Measurements from ENCODE around the gene ATG2B. TPM values are rescaled to one million over a fixed set of nuclear protein-coding genes. Genes with fewer than 3 reads are reported as not detected.

Gene ATG2B
- total and polyA plus RNA-seq, 2 donors (not counting 1 experiment from before 2014, with no cell fraction given), result 8.1 to 39.6 TPM

- Histone ChIP-seq H3K4me1 (ENCODE audit: control insufficient read depth in 2 of 2, insufficient read depth in 2 of 2, low read length in 2 of 2) (no peaks in the 10 kb centered on the region), H3K36me3 (replicated peaks in 1 of 2; ENCODE audit: control extremely low read depth in 1 of 2, control insufficient read depth in 1 of 2, extremely low read depth in 1 of 2, insufficient read depth in 2 of 2, low read length in 1 of 2) (peaks cover 1 to 13% of the 10 kb centered on the region in 2 experiments), H2AFZ (ENCODE audit: insufficient read depth, low read depth, low read length, poor library complexity, severe bottlenecking) (no peak overlapping the region), H3K9me3 (ENCODE audit: control extremely low read depth in 1 of 3, control insufficient read depth in 2 of 3, insufficient read depth in 1 of 3, low read length in 2 of 3) (no peaks in the 10 kb centered on the region), H3K27ac (ENCODE audit: low read length in 2 of 2) (no peak overlapping the region), H3K27me3 (replicated peaks in 1 of 4; ENCODE audit: control extremely low read depth in 1 of 4, control insufficient read depth in 3 of 4, insufficient read depth in 4 of 4, low read length in 3 of 4) (no peaks in the 10 kb centered on the region), H3K79me2 (ENCODE audit: control insufficient read depth, insufficient read depth, low read length) (peaks cover 3% of the 10 kb centered on the region), H3K4me3 (ENCODE audit: control extremely low read depth in 1 of 5, extremely low read depth in 1 of 5, insufficient read depth in 1 of 5, low read depth in 2 of 5, low read length in 4 of 5) (no peak overlapping the region), H3K9ac (ENCODE audit: low read length) (no peak overlapping the region), H4K20me1 (ENCODE audit: control insufficient read depth, insufficient read depth, low read length, poor library complexity, severe bottlenecking) (peaks cover 4% of the 10 kb centered on the region), H3K4me2 (replicated peaks; ENCODE audit: low read depth, low read length, poor library complexity, severe bottlenecking) (no peak overlapping the region)
- intact Hi-C loops (cut with micrococcal nuclease), result no loop called here
- CTCF ChIA-PET, result no interaction called here
- H3K4me3 Mint-ChIP-seq, result no peak overlapping the region
- TF ChIP-seq EZH2 (IDR thresholded peaks at IDR 0.05; ENCODE audit: borderline replicate concordance, insufficient read depth, low read depth, low read length, poor library complexity, severe bottlenecking) (no peak), CTCF (IDR thresholded peaks at IDR 0.05) (no peak)
- WGBS (ENCODE audit: insufficient coverage), result no CpG with 5 or more reads among the region's 1 CpG
- H3K4me1 Mint-ChIP-seq, result no peaks in the 10 kb centered on the region
- POLR2A ChIA-PET, result no interaction called here
- no peak for ATAC-seq (ENCODE audit: low read depth)
- no peak for DNase-seq
- H3K27ac Mint-ChIP-seq, result no peak overlapping the region
- H3K9me3 Mint-ChIP-seq (ENCODE audit: insufficient read depth), result no peaks in the 10 kb centered on the region
- no peaks in the 10 kb centered on the region for H3K27me3 Mint-ChIP-seq
These were observed 24.6 kb downstream of the ATG2B start for GRCh38 chr14:96338551-96338950.

- CTCF ChIA-PET, result no interaction called here
These were observed 38.9 kb downstream of the ATG2B start for GRCh38 chr14:96324219-96324618.

More at GRCh38 chr14:96324219-96324618, 38.9 kb downstream of the ATG2B start:
- ATAC-seq (ENCODE audit: low read depth) (no peak), DNase-seq (no peak)
- Mint-ChIP-seq H3K27me3 (no peaks in the 10 kb centered on the region), H3K9me3 (ENCODE audit: insufficient read depth) (no peaks in the 10 kb centered on the region), H3K4me3 (no peak overlapping the region), H3K4me1 (no peaks in the 10 kb centered on the region), H3K27ac (no peak overlapping the region)
- intact Hi-C loops (cut with micrococcal nuclease), result no loop called here
- peaks cover 6 to 41% of the 10 kb centered on the region in 2 experiments for H3K36me3 ChIP-seq (replicated peaks in 1 of 2; ENCODE audit: control extremely low read depth in 1 of 2, control insufficient read depth in 1 of 2, extremely low read depth in 1 of 2, insufficient read depth in 2 of 2, low read length in 1 of 2)
- TF ChIP-seq CTCF (IDR thresholded peaks at IDR 0.05) (no peak), EZH2 (IDR thresholded peaks at IDR 0.05; ENCODE audit: borderline replicate concordance, insufficient read depth, low read depth, low read length, poor library complexity, severe bottlenecking) (no peak)
- no peaks in the 10 kb centered on the region for H4K20me1 ChIP-seq (ENCODE audit: control insufficient read depth, insufficient read depth, low read length, poor library complexity, severe bottlenecking)
- H3K27me3 ChIP-seq (replicated peaks in 1 of 4; ENCODE audit: control extremely low read depth in 1 of 4, control insufficient read depth in 3 of 4, insufficient read depth in 4 of 4, low read length in 3 of 4), result no peaks in the 10 kb centered on the region
- no peak overlapping the region for H3K4me2 ChIP-seq (replicated peaks; ENCODE audit: low read depth, low read length, poor library complexity, severe bottlenecking)
- POLR2A ChIA-PET, result no interaction called here
- no peak overlapping the region for H3K4me3 ChIP-seq (ENCODE audit: control extremely low read depth in 1 of 5, extremely low read depth in 1 of 5, insufficient read depth in 1 of 5, low read depth in 2 of 5, low read length in 4 of 5)
- H3K4me1 ChIP-seq (ENCODE audit: control insufficient read depth in 2 of 2, insufficient read depth in 2 of 2, low read length in 2 of 2), result no peaks in the 10 kb centered on the region
- H3K79me2 ChIP-seq (ENCODE audit: control insufficient read depth, insufficient read depth, low read length), result no peaks in the 10 kb centered on the region
- no peak overlapping the region for H3K27ac ChIP-seq (ENCODE audit: low read length in 2 of 2)
- H2AFZ ChIP-seq (ENCODE audit: insufficient read depth, low read depth, low read length, poor library complexity, severe bottlenecking), result no peak overlapping the region
- H3K9ac ChIP-seq (ENCODE audit: low read length), result no peak overlapping the region
- H3K9me3 ChIP-seq (ENCODE audit: control extremely low read depth in 1 of 3, control insufficient read depth in 2 of 3, insufficient read depth in 1 of 3, low read length in 2 of 3), result no peaks in the 10 kb centered on the region
- WGBS (ENCODE audit: insufficient coverage), result 100% methylated on average over 7 of the region's 7 CpGs
